Measurements from ENCODE around the gene PRMT2.

Gene PRMT2

DNA sequence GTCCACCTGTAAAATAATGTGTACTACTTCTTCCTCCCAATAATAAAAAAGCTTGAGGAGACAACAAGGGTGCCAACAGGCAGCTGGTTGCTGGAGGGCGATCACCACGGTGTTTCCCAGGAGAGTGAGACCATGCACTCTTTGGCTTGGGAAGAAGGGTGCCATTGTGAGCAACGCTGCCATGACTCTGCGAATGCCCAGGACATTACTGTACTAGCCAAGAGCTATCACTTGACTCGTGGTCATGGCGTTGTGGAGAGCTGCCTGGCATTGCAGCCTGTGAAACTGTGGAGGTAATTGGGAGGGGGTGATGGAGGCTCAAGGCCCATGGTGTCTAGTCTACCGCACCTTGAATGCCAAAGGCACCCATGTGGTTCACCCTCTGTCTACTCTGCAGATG lies 14.6 kb upstream of the PRMT2 start:
- Histone ChIP-seq H3K27me3 (ENCODE audit: insufficient read depth, poor library complexity, severe bottlenecking) (no peaks in the 10 kb centered on the region), H3K27ac (replicated peaks) (peak overlapping the region; percentile 87; the same call in 1 of the 2 replicates), H3K4me3 (replicated peaks; ENCODE audit: insufficient read depth, low read length) (no peak overlapping the region)
- no peak for TF ChIP-seq SPI1 (IDR thresholded peaks at IDR 0.05; ENCODE audit: borderline replicate concordance, low read depth)
- TF ChIP-seq, protein P1, sequence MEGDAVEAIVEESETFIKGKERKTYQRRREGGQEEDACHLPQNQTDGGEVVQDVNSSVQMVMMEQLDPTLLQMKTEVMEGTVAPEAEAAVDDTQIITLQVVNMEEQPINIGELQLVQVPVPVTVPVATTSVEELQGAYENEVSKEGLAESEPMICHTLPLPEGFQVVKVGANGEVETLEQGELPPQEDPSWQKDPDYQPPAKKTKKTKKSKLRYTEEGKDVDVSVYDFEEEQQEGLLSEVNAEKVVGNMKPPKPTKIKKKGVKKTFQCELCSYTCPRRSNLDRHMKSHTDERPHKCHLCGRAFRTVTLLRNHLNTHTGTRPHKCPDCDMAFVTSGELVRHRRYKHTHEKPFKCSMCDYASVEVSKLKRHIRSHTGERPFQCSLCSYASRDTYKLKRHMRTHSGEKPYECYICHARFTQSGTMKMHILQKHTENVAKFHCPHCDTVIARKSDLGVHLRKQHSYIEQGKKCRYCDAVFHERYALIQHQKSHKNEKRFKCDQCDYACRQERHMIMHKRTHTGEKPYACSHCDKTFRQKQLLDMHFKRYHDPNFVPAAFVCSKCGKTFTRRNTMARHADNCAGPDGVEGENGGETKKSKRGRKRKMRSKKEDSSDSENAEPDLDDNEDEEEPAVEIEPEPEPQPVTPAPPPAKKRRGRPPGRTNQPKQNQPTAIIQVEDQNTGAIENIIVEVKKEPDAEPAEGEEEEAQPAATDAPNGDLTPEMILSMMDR (IDR thresholded peaks at IDR 0.05; ENCODE audit: insufficient read depth, low read length): no peak
- TF ChIP-seq REST (IDR thresholded peaks at IDR 0.05; ENCODE audit: insufficient replicate concordance, low read depth): no peak
- TF ChIP-seq GABPA (IDR thresholded peaks at IDR 0.05; ENCODE audit: low read depth): no peak
- TF ChIP-seq POLR2AphosphoS5 (IDR thresholded peaks at IDR 0.05; ENCODE audit: low read depth): no peak
- no peak for DNase-seq (ENCODE audit: low read depth in 1 of 2, low spot score in 1 of 2)

DNA sequence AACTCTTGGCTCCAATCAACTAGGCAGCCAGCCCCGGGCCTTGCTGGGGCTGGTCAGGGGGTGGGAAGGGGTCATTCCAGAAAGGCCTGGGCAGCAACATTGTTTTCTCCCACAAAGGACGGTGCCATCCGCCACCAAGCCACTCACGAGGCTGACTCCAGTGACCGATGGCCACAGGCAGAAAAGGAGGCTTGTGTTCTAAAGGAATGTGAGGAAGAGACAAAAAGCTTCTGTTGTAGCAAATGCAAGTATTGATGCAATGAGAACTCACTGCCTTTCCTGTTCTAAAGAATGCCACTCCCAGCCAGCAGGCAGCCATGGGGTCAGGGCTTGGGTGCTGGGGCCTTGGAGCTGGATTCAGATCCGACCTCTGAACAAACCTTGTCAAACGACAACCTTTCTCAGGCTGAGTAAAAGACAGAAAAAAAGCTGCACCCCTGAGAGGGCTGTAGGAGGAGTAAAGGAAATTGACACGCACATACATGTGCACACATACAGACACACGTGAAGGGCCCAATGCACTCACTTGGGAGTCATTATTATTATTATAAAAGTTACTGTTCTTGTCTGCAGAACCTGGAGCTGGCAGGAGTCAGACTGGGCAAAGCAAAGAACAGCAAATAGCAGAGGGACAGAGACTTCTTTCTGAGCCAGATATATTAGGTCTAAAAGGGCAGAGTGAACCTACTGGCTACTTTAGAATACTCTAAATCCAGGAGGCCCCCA lies 13.9 kb upstream of the PRMT2 start:
- TF ChIP-seq, protein P1 (IDR thresholded peaks at IDR 0.05; ENCODE audit: insufficient read depth, low read length): no peak
- no peak for TF ChIP-seq SPI1 (IDR thresholded peaks at IDR 0.05; ENCODE audit: borderline replicate concordance, low read depth)
- TF ChIP-seq POLR2AphosphoS5 (IDR thresholded peaks at IDR 0.05; ENCODE audit: low read depth): no peak
- TF ChIP-seq GABPA (IDR thresholded peaks at IDR 0.05; ENCODE audit: low read depth): no peak
- no peak for TF ChIP-seq REST (IDR thresholded peaks at IDR 0.05; ENCODE audit: insufficient replicate concordance, low read depth)
- peak overlapping the region; percentile 87 for H3K27ac ChIP-seq (replicated peaks)

DNA sequence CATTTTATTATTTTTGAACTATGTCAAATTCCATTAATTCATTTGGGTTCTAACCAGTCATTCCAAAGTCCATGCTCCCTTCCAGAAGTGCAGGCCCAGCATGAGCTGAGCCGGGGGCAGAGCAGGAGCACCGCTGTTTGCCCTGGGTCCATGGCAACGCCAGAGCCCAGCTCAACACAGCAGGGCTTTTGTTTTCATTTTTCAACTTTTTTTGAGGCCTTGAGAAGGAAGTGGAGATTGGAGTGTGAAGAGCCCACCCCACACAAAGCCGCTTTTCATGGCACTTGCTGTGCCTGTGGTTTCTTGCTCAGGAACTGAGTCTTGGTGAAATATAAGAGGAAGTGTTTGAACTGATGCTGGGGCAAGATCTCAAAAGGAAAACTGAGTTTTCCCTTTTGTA lies 13.2 kb upstream of the PRMT2 start:
- Histone ChIP-seq H3K27me3 (ENCODE audit: insufficient read depth, poor library complexity, severe bottlenecking) (no peaks in the 10 kb centered on the region), H3K4me3 (replicated peaks; ENCODE audit: insufficient read depth, low read length) (no peak overlapping the region), H3K27ac (replicated peaks) (peak overlapping the region; percentile 87)
- DNase-seq (ENCODE audit: low read depth in 1 of 2, low spot score in 1 of 2): peak in 1 of 2 experiments; percentile 89
- TF ChIP-seq POLR2AphosphoS5 (IDR thresholded peaks at IDR 0.05; ENCODE audit: low read depth) (no peak), SPI1 (IDR thresholded peaks at IDR 0.05; ENCODE audit: borderline replicate concordance, low read depth) (peak; percentile 96)

More for the DNA sequence above, 13.9 kb upstream of the PRMT2 start:
- Histone ChIP-seq H3K4me3 (replicated peaks; ENCODE audit: insufficient read depth, low read length) (no peak overlapping the region), H3K27me3 (ENCODE audit: insufficient read depth, poor library complexity, severe bottlenecking) (no peaks in the 10 kb centered on the region)
- DNase-seq (ENCODE audit: low read depth in 1 of 2, low spot score in 1 of 2): peak in 1 of 2 experiments; percentile 29

DNA sequence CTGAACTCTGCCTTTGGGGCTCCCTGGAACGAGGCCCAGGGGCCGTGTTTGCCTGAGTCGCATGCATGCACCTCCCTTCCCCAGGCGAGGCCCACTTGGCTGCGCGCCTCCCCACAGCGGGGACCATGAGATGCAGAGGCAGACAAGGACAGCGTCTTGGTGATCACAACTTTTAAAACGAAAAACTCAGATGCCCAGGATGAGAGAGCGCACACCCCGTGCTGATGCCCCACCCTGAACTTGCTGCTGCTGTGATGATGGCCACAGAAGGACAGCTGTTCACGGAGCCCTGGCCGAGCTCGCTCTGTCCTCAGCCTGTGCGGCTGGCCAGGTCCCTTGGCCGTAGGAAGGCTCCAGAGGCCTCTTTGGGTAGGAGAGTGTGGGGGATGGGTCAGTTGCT lies 11.4 kb upstream of the PRMT2 start:
- H3K27ac ChIP-seq (replicated peaks): no peak overlapping the region
- H3K27me3 ChIP-seq (ENCODE audit: insufficient read depth, poor library complexity, severe bottlenecking): no peaks in the 10 kb centered on the region
- TF ChIP-seq SPI1 (IDR thresholded peaks at IDR 0.05; ENCODE audit: borderline replicate concordance, low read depth): no peak
- no peak for TF ChIP-seq POLR2AphosphoS5 (IDR thresholded peaks at IDR 0.05; ENCODE audit: low read depth)
- TF ChIP-seq REST (IDR thresholded peaks at IDR 0.05; ENCODE audit: insufficient replicate concordance, low read depth): no peak
- TF ChIP-seq, protein P1 (IDR thresholded peaks at IDR 0.05; ENCODE audit: insufficient read depth, low read length): no peak
- no peak for TF ChIP-seq GABPA (IDR thresholded peaks at IDR 0.05; ENCODE audit: low read depth)
- H3K4me3 ChIP-seq (replicated peaks; ENCODE audit: insufficient read depth, low read length): no peak overlapping the region
- no peak for DNase-seq (ENCODE audit: low read depth in 1 of 2, low spot score in 1 of 2)
